ENCODE results near the gene DDX11. TPM values are rescaled to one million over a fixed set of nuclear protein-coding genes. Genes with fewer than 3 reads are reported as not detected.
"Not testable (repeated sequence)": the region's sequence is repeated elsewhere in the genome, so short reads cannot be mapped to it uniquely, and the experiment has no call there.

Gene DDX11
- total and polyA plus RNA-seq, 2 experiments from 2014 or later = 66.0 to 103 TPM

DNA sequence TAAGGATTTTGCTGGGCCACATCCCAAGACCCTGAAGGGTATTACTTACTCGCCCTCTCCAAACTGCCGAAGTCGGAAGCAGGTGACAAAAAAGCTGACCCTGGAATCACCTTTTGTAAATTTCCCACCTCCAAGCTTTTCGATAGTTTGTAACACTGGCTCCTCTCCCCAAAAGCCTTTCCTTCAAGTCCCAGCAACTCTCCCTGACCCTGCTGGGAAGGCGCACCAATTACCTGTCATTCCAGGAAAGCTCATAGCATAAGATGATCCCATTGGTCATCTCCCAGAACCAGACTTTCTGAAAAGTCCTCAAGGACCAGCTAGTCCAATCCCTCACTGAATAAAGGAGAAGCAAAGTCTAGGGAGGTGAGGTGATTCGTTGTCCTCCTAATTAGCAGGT lies 698 bp upstream of the DDX11 start:
- not testable (repeated sequence) for H4K20me1 ChIP-seq (replicated peaks; ENCODE audit: insufficient read depth); H3K27ac Mint-ChIP-seq; H3F3A ChIP-seq (replicated peaks; ENCODE audit: low read depth); H3K36me3 ChIP-seq (ENCODE audit: insufficient read depth); H3K27ac ChIP-seq (ENCODE audit: low read depth); H3K27me3 ChIP-seq (ENCODE audit: insufficient read depth); H3K4me1 ChIP-seq (ENCODE audit: insufficient read depth); H3K9me3 Mint-ChIP-seq; H3K9me2 ChIP-seq (ENCODE audit: insufficient read depth); H2AFZ ChIP-seq
- H3K27me3 Mint-ChIP-seq (ENCODE audit: insufficient read depth, low read depth, poor library complexity) = peaks cover 19% of the 10 kb centered on the region
- peak; percentile 5 for ATAC-seq
- peak; percentile 5 for DNase-seq (ENCODE audit: low spot score)
- H3K4me1 Mint-ChIP-seq = peaks cover 25% of the 10 kb centered on the region
- Histone ChIP-seq H3K79me2 (replicated peaks; ENCODE audit: insufficient read depth) (peaks cover 22% of the 10 kb centered on the region), H3K4me2 (peak overlapping the region; percentile 95), H3K4me3 (peak overlapping the region; percentile 64)
- H3K4me3 Mint-ChIP-seq = peak overlapping the region; percentile 98
- peaks cover 18% of the 10 kb centered on the region for H3K36me3 Mint-ChIP-seq (ENCODE audit: low read depth)

DNA sequence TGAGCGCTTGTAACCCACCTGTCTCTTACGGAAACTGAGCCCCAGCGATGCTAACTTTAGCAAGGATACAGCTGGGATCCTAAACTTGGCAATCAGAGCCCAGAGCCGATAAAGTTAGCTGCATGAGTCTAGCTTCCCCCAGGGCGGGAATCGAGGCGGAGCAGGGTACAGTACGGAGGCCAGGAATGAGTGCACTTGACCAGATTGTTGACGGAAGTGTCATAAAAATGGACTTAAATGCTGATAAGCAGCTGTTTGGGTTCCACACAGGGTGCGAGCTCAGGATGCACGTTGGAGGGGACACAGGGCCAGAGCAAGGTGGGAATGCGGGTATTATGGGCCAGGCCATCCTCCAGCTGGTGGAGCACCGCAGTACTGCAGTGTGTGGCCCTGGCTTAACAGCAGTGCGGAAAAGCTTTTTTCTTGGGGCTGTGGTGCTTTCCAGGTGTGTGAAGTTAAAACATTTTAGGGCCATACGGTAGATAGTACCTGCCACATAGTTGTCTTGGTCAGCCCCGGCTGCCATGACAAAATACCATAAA lies 744 bp downstream of the DDX11 start:
- Mint-ChIP-seq H3K27me3 (ENCODE audit: insufficient read depth, low read depth, poor library complexity) (peaks cover 19% of the 10 kb centered on the region), H3K4me3 (peak overlapping the region; percentile 98), H3K27ac (peak overlapping the region; percentile 98), H3K4me1 (peaks cover 32% of the 10 kb centered on the region), H3K36me3 (ENCODE audit: low read depth) (peaks cover 29% of the 10 kb centered on the region)
- not testable (repeated sequence) for H3K36me3 ChIP-seq (ENCODE audit: insufficient read depth); H4K20me1 ChIP-seq (replicated peaks; ENCODE audit: insufficient read depth); H3K9me3 Mint-ChIP-seq; H2AFZ ChIP-seq; H3K4me1 ChIP-seq (ENCODE audit: insufficient read depth); H3K9me2 ChIP-seq (ENCODE audit: insufficient read depth); H3F3A ChIP-seq (replicated peaks; ENCODE audit: low read depth); H3K27me3 ChIP-seq (ENCODE audit: insufficient read depth)
- H3K27ac ChIP-seq (ENCODE audit: low read depth) = peak overlapping the region; percentile 78; the same call in 1 of the 2 replicates
- ATAC-seq (peak; percentile 77), DNase-seq (ENCODE audit: low spot score) (peak; percentile 57)
- peaks cover 33% of the 10 kb centered on the region for H3K79me2 ChIP-seq (replicated peaks; ENCODE audit: insufficient read depth)
- H3K4me2 ChIP-seq = peak overlapping the region; percentile 95
- peak overlapping the region; percentile 64 for H3K4me3 ChIP-seq
- TF ChIP-seq, protein P1, sequence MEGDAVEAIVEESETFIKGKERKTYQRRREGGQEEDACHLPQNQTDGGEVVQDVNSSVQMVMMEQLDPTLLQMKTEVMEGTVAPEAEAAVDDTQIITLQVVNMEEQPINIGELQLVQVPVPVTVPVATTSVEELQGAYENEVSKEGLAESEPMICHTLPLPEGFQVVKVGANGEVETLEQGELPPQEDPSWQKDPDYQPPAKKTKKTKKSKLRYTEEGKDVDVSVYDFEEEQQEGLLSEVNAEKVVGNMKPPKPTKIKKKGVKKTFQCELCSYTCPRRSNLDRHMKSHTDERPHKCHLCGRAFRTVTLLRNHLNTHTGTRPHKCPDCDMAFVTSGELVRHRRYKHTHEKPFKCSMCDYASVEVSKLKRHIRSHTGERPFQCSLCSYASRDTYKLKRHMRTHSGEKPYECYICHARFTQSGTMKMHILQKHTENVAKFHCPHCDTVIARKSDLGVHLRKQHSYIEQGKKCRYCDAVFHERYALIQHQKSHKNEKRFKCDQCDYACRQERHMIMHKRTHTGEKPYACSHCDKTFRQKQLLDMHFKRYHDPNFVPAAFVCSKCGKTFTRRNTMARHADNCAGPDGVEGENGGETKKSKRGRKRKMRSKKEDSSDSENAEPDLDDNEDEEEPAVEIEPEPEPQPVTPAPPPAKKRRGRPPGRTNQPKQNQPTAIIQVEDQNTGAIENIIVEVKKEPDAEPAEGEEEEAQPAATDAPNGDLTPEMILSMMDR (conservative IDR thresholded peaks at IDR 0.05; ENCODE audit: low read depth in 2 of 2) = peak in 1 of 2 experiments; percentile 2; a peak in 1 of 4 replicates

DNA sequence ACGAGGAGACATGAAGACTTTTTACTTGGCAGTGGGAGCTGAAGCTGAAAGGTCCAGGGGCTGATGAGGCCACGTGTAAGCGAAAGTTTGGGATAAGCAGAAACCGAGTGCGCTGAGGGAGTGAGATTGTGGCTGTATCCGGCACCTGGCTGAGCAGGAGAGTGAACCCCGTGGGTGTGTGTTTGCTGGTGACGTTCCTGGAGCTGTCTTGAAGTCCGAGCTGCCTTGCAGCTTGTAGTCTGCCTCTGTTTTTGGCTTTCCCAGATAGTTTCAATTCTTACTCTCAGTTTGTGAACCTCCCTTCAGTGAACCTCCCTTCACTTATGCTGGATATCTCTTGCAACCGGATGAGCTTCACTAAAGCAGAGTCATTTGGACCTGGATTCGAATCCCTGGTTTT lies 2.5 kb downstream of the DDX11 start:
- H3K4me1 ChIP-seq (ENCODE audit: insufficient read depth); H4K20me1 ChIP-seq (replicated peaks; ENCODE audit: insufficient read depth); ATAC-seq; H3F3A ChIP-seq (replicated peaks; ENCODE audit: low read depth); H3K36me3 ChIP-seq (ENCODE audit: insufficient read depth); H3K27ac Mint-ChIP-seq; DNase-seq (ENCODE audit: low spot score); H3K9me3 Mint-ChIP-seq; H3K27me3 ChIP-seq (ENCODE audit: insufficient read depth); H2AFZ ChIP-seq; H3K27ac ChIP-seq (ENCODE audit: low read depth); H3K4me2 ChIP-seq; H3K9me2 ChIP-seq (ENCODE audit: insufficient read depth); H3K4me3 ChIP-seq: not testable (repeated sequence)
- peaks cover 43% of the 10 kb centered on the region for H3K36me3 Mint-ChIP-seq (ENCODE audit: low read depth)
- H3K27me3 Mint-ChIP-seq (ENCODE audit: insufficient read depth, low read depth, poor library complexity) = peaks cover 19% of the 10 kb centered on the region
- peaks cover 43% of the 10 kb centered on the region for H3K4me1 Mint-ChIP-seq
- H3K79me2 ChIP-seq (replicated peaks; ENCODE audit: insufficient read depth) = peaks cover 33% of the 10 kb centered on the region
- H3K4me3 Mint-ChIP-seq = peak overlapping the region; percentile 52; the same call in 2 of the 3 replicates

DNA sequence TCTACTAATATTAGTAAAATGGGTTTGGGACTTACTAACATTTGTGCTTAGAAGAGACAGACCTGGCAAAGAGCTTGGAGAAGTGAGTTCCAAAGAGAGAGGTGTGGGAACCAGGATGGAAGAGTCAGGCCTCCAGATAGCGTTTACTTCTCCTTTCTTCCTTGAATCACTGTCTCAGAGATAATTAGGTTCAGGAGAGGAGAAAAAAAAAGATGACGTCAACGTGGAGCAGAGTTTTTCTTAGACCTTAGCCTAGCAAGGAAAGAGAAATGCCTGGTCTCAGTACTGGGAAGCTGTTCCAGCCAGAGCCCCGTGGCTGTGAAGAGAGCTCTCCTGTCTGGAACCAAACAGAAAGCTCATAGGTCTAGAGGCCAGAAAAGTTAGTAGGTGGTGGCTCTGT lies 3.4 kb downstream of the DDX11 start:
- not testable (repeated sequence) for H3K4me1 ChIP-seq (ENCODE audit: insufficient read depth); H3K4me3 ChIP-seq; H3K36me3 ChIP-seq (ENCODE audit: insufficient read depth); ATAC-seq; H2AFZ ChIP-seq; H3K27ac ChIP-seq (ENCODE audit: low read depth); H3K9me2 ChIP-seq (ENCODE audit: insufficient read depth); H4K20me1 ChIP-seq (replicated peaks; ENCODE audit: insufficient read depth); DNase-seq (ENCODE audit: low spot score); H3K4me2 ChIP-seq; H3K4me3 Mint-ChIP-seq; H3F3A ChIP-seq (replicated peaks; ENCODE audit: low read depth); H3K9me3 Mint-ChIP-seq; H3K27me3 ChIP-seq (ENCODE audit: insufficient read depth); H3K27ac Mint-ChIP-seq
- Mint-ChIP-seq H3K27me3 (ENCODE audit: insufficient read depth, low read depth, poor library complexity) (peaks cover 19% of the 10 kb centered on the region), H3K36me3 (ENCODE audit: low read depth) (peaks cover 43% of the 10 kb centered on the region), H3K4me1 (peaks cover 45% of the 10 kb centered on the region)
- H3K79me2 ChIP-seq (replicated peaks; ENCODE audit: insufficient read depth) = peaks cover 33% of the 10 kb centered on the region

Measured in GM23338 (cell line).